Measurements from ENCODE around the gene CAMP. TPM values are rescaled to one million over a fixed set of nuclear protein-coding genes. Genes with fewer than 3 reads are reported as not detected.

The CAMP gene
- total and polyA plus RNA-seq, 7 donors = 1.1 to 1.2 TPM; not detected in 5

DNA sequence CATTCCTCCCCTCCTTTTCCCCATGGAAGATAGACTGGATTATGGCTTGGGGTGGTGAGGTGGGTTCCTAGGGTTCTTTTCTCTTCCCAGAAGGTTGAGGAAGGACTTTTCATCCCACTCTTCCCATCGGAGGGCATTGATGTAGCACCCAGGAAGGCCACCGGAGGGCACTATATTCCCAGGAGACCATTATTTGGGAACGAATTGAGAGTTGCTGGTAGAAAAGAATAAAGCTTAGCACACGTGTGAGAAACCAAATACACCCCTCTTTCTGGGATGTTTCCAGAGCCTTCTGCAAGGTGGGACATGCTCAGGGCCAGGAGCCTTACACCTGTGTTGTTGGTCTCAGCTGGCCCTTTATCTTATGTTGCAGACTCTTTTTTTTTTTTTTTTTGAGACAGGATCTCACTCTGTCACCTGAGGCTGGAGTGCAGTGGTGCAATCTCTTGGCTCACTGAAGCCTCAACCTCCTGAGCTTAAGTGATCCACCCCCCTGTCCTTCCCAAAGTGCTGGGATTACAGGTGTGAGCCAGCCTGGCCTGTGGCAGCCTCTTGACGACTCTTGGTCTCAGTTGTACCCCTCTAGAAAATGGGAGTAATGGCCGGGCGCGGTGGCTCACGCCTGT is 28.7 kb upstream of the CAMP start:
- Histone ChIP-seq H3K9me3 (no peaks in the 10 kb centered on the region), H3K4me1 (no peaks in the 10 kb centered on the region), H3K27me3 (no peaks in the 10 kb centered on the region), H3K36me3 (no peaks in the 10 kb centered on the region), H3K27ac (no peak overlapping the region), H3K4me3 (no peak overlapping the region)
- 49 to 52% methylated on average over 9 of the region's 9 CpGs for WGBS, 2 donors
- DNase-seq = no peak
- intact Hi-C loops (cut with DNase I) = loop anchor here (10.0 kb wide), 1 partner anchor 240 kb away; the partner anchor contains the start of gene PLXNB1
- no peak for TF ChIP-seq POLR2A (IDR thresholded peaks at IDR 0.05)
- no peak for TF ChIP-seq EP300 (IDR thresholded peaks at IDR 0.05)
- TF ChIP-seq POLR2AphosphoS5 (IDR thresholded peaks at IDR 0.05) = no peak
- TF ChIP-seq CTCF (IDR thresholded peaks at IDR 0.05) = peak in 3 of 4 experiments; percentile 50 to 62 (median 52)

GRCh38 chr3:48196611-48197010 is 26.7 kb upstream of the CAMP start:
- WGBS, 2 donors = 94 to 97% methylated on average over 1 of the region's 1 CpG
- H3K27ac ChIP-seq = no peak overlapping the region
- intact Hi-C loops (cut with DNase I) = loop anchor here (10.0 kb wide), 1 partner anchor 238 kb away; the partner anchor contains the start of gene PLXNB1

DNA sequence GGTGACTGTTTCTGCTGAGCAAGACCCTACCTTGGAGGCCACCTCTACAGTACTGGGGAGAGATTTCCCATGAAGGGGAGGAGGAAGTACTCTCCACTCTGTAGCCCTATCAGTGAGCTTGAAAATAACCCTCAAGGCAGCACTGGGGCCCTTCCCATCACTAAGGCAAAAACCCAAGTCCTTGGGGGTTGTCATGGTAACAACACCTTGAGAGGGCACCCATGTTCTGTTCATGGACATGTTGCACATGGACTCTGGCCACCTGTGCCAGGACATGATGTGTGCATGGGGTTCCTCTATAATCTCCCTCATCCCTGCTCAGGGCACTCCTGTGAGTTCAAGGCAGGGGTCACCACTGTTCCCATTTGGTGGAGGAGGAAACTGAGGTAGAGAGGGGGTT is 24.2 kb upstream of the CAMP start:
- H3K4me1 ChIP-seq = no peaks in the 10 kb centered on the region
- H3K36me3 ChIP-seq = no peaks in the 10 kb centered on the region
- H3K27me3 ChIP-seq = no peaks in the 10 kb centered on the region
- intact Hi-C loops (cut with DNase I) = loop anchor here (10.0 kb wide), 1 partner anchor 236 kb away; the partner anchor contains the start of gene PLXNB1
- TF ChIP-seq CTCF (IDR thresholded peaks at IDR 0.05) (no peak), POLR2A (IDR thresholded peaks at IDR 0.05) (no peak), EP300 (IDR thresholded peaks at IDR 0.05) (no peak), POLR2AphosphoS5 (IDR thresholded peaks at IDR 0.05) (no peak)
- no peak overlapping the region for H3K27ac ChIP-seq
- DNase-seq = no peak
- no peaks in the 10 kb centered on the region for H3K9me3 ChIP-seq
- no peak overlapping the region for H3K4me3 ChIP-seq

More at GRCh38 chr3:48196611-48197010, 26.7 kb upstream of the CAMP start:
- no peaks in the 10 kb centered on the region for H3K27me3 ChIP-seq
- no peak for DNase-seq
- TF ChIP-seq POLR2A (IDR thresholded peaks at IDR 0.05) = no peak
- no peak for TF ChIP-seq POLR2AphosphoS5 (IDR thresholded peaks at IDR 0.05)
- TF ChIP-seq EP300 (IDR thresholded peaks at IDR 0.05) = no peak
- TF ChIP-seq CTCF (IDR thresholded peaks at IDR 0.05) = no peak
- no peaks in the 10 kb centered on the region for H3K36me3 ChIP-seq
- no peaks in the 10 kb centered on the region for H3K9me3 ChIP-seq
- no peak overlapping the region for H3K4me3 ChIP-seq
- H3K4me1 ChIP-seq = no peaks in the 10 kb centered on the region

DNA sequence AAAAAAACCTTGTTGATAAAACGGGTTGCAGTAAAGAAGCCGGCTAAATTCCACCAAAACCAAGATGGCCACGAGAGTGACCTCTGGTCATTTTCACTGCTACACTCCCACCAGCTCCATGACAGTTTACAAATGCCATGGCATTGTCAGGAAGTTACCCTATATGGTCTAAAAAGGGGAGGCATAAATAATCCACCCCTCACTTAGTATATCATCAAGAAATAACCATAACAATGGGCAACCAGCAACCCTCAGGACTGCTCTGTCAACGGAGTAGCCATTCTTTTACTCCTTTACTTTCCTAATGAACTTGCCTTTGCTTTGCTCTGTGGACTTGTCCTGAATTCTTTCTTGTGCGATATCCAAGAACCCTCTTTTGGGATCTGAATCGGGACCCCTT is 20.7 kb upstream of the CAMP start:
- H3K27me3 ChIP-seq = no peaks in the 10 kb centered on the region
- TF ChIP-seq POLR2A (IDR thresholded peaks at IDR 0.05) (no peak), CTCF (IDR thresholded peaks at IDR 0.05) (no peak), EP300 (IDR thresholded peaks at IDR 0.05) (no peak), POLR2AphosphoS5 (IDR thresholded peaks at IDR 0.05) (no peak)
- WGBS, 2 donors = 77 to 88% methylated on average over 6 of the region's 6 CpGs
- H3K4me3 ChIP-seq = no peak overlapping the region
- H3K27ac ChIP-seq = no peak overlapping the region
- no peaks in the 10 kb centered on the region for H3K36me3 ChIP-seq
- DNase-seq = no peak
- intact Hi-C loops (cut with DNase I) = no loop called here
- H3K9me3 ChIP-seq = no peaks in the 10 kb centered on the region
- no peaks in the 10 kb centered on the region for H3K4me1 ChIP-seq

GRCh38 chr3:48208076-48208475 is 15.2 kb upstream of the CAMP start:
- intact Hi-C loops (cut with DNase I) = no loop called here
- 83 to 84% methylated on average over 3 of the region's 3 CpGs for WGBS, 2 donors
- DNase-seq = no peak
- TF ChIP-seq EP300 (IDR thresholded peaks at IDR 0.05) (no peak), CTCF (IDR thresholded peaks at IDR 0.05) (no peak), POLR2A (IDR thresholded peaks at IDR 0.05) (no peak), POLR2AphosphoS5 (IDR thresholded peaks at IDR 0.05) (no peak)
- H3K4me1 ChIP-seq = no peaks in the 10 kb centered on the region
- H3K9me3 ChIP-seq = no peaks in the 10 kb centered on the region
- no peak overlapping the region for H3K27ac ChIP-seq
- H3K36me3 ChIP-seq = no peaks in the 10 kb centered on the region
- no peak overlapping the region for H3K4me3 ChIP-seq
- H3K27me3 ChIP-seq = no peaks in the 10 kb centered on the region

Measured in sigmoid colon (tissue), 7 donors.